Natural killer cell (primary cell): ENCODE results near the gene PPP3CA. TPM values are rescaled to one million over a fixed set of nuclear protein-coding genes. Genes with fewer than 3 reads are reported as not detected.

Source experiments
- ATAC-seq, 3 donors: fragments of 150-1000 bp in 2 of 3; fragments of 200-7000 bp in 1 of 3; cut with Tn5 transposase; 1 replicate in 1 of 3; 2 replicates in 2 of 3; pipeline ENCODE4 v1.10.0; 2021; ENCODE audit warnings: mild to moderate bottlenecking in 2 of 3, moderate library complexity in 2 of 3
- DNase-seq, 2 donors: peaks; one replicate each; pipeline versions ENCODE4 v3.0.0 to v3.0.0-alpha.2; 2013 to 2021; ENCODE audit warnings: mixed read lengths in 1 of 2
- H3K27ac ChIP-seq: one replicate; pipeline ENCODE4 v1.5.1; 2013; ENCODE audit warnings: mild to moderate bottlenecking, low read length
- H3K27me3 ChIP-seq: one replicate; pipeline ENCODE4 v1.6.1; 2013; ENCODE audit warnings: low read length; ENCODE audit not compliant: control insufficient read depth, insufficient read depth
- H3K36me3 ChIP-seq: one replicate; pipeline ENCODE4 v1.6.1; 2013; ENCODE audit warnings: low read length; ENCODE audit not compliant: control insufficient read depth, insufficient read depth
- H3K4me1 ChIP-seq: one replicate; pipeline ENCODE4 v1.6.1; 2013; ENCODE audit warnings: low read length; ENCODE audit not compliant: control insufficient read depth, insufficient read depth
- H3K4me3 ChIP-seq: one replicate; pipeline ENCODE4 v1.5.1; 2013; ENCODE audit warnings: low read length
- H3K9me3 ChIP-seq: one replicate; pipeline ENCODE4 v1.6.1; 2013; ENCODE audit warnings: low read length; ENCODE audit not compliant: control insufficient read depth, insufficient read depth
- H3K27ac Mint-ChIP-seq, 2 donors: one replicate each; pipeline ENCODE4 v1.8.0; 2022; ENCODE audit warnings: mild to moderate bottlenecking in 2 of 2, mixed read lengths in 2 of 2, moderate library complexity in 1 of 2
- H3K27me3 Mint-ChIP-seq, 2 donors: one replicate each; pipeline ENCODE4 v1.8.0; 2022; ENCODE audit warnings: low read depth in 2 of 2, mixed read lengths in 2 of 2
- H3K36me3 Mint-ChIP-seq: one replicate; pipeline ENCODE4 v1.8.0; 2022; ENCODE audit warnings: mixed read lengths
- H3K4me1 Mint-ChIP-seq, 2 donors: one replicate each; pipeline ENCODE4 v1.8.0; 2022; ENCODE audit warnings: mixed read lengths in 2 of 2
- H3K4me3 Mint-ChIP-seq: one replicate; pipeline ENCODE4 v1.8.0; 2022; ENCODE audit warnings: mild to moderate bottlenecking, moderate library complexity, mixed read lengths
- H3K9me3 Mint-ChIP-seq, 2 donors: one replicate each; pipeline ENCODE4 v1.8.0; 2022; ENCODE audit warnings: mixed read lengths in 2 of 2
- CTCF ChIP-seq: fragments of 200-600 bp; IDR thresholded peaks from one replicate; pipeline ENCODE4 v1.8.0; 2022; ENCODE audit warnings: antibody characterized with exemption
- WGBS: methylation state at CpG from one replicate; pipeline ENCODE4 v1.1.7; 2013; ENCODE audit warnings: missing lambda C conversion rate; ENCODE audit not compliant: insufficient coverage; 5-methylcytosine and 5-hydroxymethylcytosine counted together
- intact Hi-C: fragments of 100-400 bp; cut with micrococcal nuclease; formaldehyde crosslinking; loops from one replicate; pipeline ENCODE4 v1.14.2; 2022
- total RNA-seq, 4 donors: library from RNA; stranded (reverse); fragments of 120-200 nt in 1 of 4; gene quantifications; one replicate each; pipeline versions ENCODE4 v1.2.3 to v1.2.4, GENCODE V29; 2013 to 2022

Gene PPP3CA
- total RNA-seq, 3 donors from 2014 or later (not counting 1 experiment from before 2014, with no cell fraction given) = 53.1 to 73.1 (median 58.0) TPM

DNA sequence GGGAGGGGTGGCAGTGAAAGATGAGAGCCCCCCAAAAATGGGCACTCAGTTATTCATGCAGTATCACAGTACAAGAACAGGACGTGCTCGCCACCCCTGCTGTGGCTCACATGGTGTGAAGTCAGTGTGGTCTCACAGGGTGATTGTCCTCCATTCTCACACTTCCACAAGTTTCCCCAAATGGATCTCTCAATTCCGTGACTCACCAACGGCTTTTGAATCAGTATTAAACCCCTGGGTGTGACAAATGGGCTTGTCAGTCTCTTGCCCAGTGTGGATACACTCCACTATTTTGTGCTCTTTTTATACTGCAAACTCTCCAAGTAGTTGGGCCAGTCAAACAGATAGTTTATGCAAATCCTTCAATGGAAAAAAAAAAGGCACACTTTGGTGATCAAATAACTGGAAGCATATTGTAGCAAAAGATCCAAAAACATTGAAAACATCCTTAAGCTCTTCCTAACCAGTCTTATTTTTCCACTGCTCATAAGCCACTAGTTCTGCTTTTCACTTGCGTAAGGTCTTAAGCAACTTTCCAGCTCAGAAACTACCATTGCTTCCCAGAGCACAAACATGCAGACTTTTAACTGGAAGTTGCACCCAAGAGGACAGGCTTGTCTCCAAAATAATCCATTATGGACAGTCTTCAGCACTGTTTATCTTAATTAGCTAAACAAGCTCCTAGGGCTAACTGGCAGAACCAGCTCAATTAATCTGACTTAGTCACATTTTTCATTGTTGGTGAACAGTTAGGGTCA is 365.7 kb downstream of the PPP3CA start:
- peak; percentile 67 to 78 (median 78) for ATAC-seq
- DNase-seq = no peak
- H3K36me3 Mint-ChIP-seq = no peaks in the 10 kb centered on the region
- TF ChIP-seq CTCF = no peak
- H3K9me3 ChIP-seq = no peaks in the 10 kb centered on the region
- H3K27me3 Mint-ChIP-seq = peaks cover 0 to 2% of the 10 kb centered on the region in 2 donors
- 54% methylated on average over 5 of the region's 5 CpGs for WGBS
- H3K4me3 Mint-ChIP-seq = peak overlapping the region; percentile 7
- no peak overlapping the region for H3K4me3 ChIP-seq
- H3K27ac ChIP-seq = no peak overlapping the region
- intact Hi-C loops = loop anchor here (5.0 kb wide), 1 partner anchor 41 kb away; no protein-coding TSS in a partner anchor
- no peaks in the 10 kb centered on the region for H3K27me3 ChIP-seq
- no peaks in the 10 kb centered on the region for H3K4me1 ChIP-seq
- no peaks in the 10 kb centered on the region for H3K9me3 Mint-ChIP-seq
- H3K4me1 Mint-ChIP-seq = peaks cover 23% of the 10 kb centered on the region in 2 donors
- no peaks in the 10 kb centered on the region for H3K36me3 ChIP-seq
- H3K27ac Mint-ChIP-seq = peak overlapping the region in 1 of 2 donors; percentile 72

- 91% methylated on average over 4 of the region's 4 CpGs for WGBS
- no peak overlapping the region for H3K4me3 Mint-ChIP-seq
- ATAC-seq (no peak), DNase-seq (no peak)
- no peaks in the 10 kb centered on the region for H3K27me3 ChIP-seq
- H3K4me3 ChIP-seq = no peak overlapping the region
- no peaks in the 10 kb centered on the region for H3K9me3 Mint-ChIP-seq
- H3K9me3 ChIP-seq = no peaks in the 10 kb centered on the region
- no peak overlapping the region for H3K27ac Mint-ChIP-seq
- H3K36me3 Mint-ChIP-seq = no peaks in the 10 kb centered on the region
- intact Hi-C loops = loop anchor here (5.0 kb wide), 1 partner anchor 43 kb away; no protein-coding TSS in a partner anchor
- H3K4me1 ChIP-seq = no peaks in the 10 kb centered on the region
- no peak overlapping the region for H3K27ac ChIP-seq
- peaks cover 0 to 2% of the 10 kb centered on the region in 2 donors for H3K27me3 Mint-ChIP-seq
- H3K4me1 Mint-ChIP-seq = peaks cover 23% of the 10 kb centered on the region in 2 donors
- no peaks in the 10 kb centered on the region for H3K36me3 ChIP-seq
- no peak for TF ChIP-seq CTCF
These were observed 367.6 kb downstream of the PPP3CA start for GRCh38 chr4:100979736-100980135.

DNA sequence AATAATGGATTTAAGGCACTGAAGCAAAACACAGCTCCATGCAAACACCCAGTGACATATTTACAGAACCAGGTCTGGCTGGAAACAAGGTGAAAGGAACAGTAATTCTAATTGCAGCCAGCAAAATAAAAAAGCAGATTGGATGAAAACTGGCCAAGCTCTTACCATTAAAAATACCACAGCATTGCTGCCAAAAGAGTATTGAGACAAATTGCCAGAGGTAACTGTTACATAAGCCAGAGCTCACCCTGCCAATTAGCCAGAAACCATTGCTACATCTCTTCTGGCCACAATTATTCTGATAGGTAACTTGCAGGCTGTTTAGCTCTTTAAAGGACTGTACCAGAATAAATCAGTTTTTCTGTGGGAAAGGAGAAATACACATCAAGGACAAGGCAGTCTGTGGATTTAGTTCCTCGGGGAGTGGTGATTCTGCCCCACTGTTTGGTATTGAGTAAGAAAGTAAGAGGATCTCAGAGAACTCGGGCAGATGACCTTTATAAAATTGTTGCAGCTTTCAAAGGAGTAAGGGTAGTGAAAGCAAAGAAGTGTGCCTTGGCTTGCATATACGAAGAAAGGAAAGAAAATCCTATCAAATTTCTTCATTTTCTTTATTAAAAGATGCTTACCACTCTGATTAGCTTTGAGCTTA is 369.5 kb downstream of the PPP3CA start:
- Histone ChIP-seq H3K9me3 (no peaks in the 10 kb centered on the region), H3K27me3 (no peaks in the 10 kb centered on the region), H3K4me1 (no peaks in the 10 kb centered on the region), H3K27ac (no peak overlapping the region), H3K4me3 (no peak overlapping the region), H3K36me3 (no peaks in the 10 kb centered on the region)
- intact Hi-C loops = no loop called here
- Mint-ChIP-seq H3K36me3 (no peaks in the 10 kb centered on the region), H3K27ac (no peak overlapping the region), H3K4me3 (no peak overlapping the region), H3K27me3 (peaks cover 0 to 2% of the 10 kb centered on the region in 2 donors), H3K4me1 (peaks cover 19 to 20% of the 10 kb centered on the region in 2 donors), H3K9me3 (no peaks in the 10 kb centered on the region)
- no peak for TF ChIP-seq CTCF
- ATAC-seq = no peak
- 91% methylated on average over 3 of the region's 3 CpGs for WGBS
- no peak for DNase-seq
